Heart left ventricle (tissue), 16 donors: ENCODE data around the gene MRPL53. TPM values are rescaled to one million over a fixed set of nuclear protein-coding genes. Genes with fewer than 3 reads are reported as not detected.
A peak's percentile ranks its signal among the peaks of the same experiment; 100 is the strongest.

Experiments
- ATAC-seq, 4 donors: fragments of 200-7000 bp; cut with Tn5 transposase; one replicate each; pipeline ENCODE4 v1.9.1; 2020 to 2022; ENCODE audit warnings: moderate library complexity in 4 of 4, mild to moderate bottlenecking in 3 of 4, moderate number of reproducible peaks in 1 of 4
- DNase-seq, 5 donors: peaks; one replicate each; pipeline ENCODE4 v3.0.0-alpha.2; 2020
- H3K27ac ChIP-seq, 12 donors: fragments of 200-600 bp; sonication (generic) in 4 of 12; one replicate each; pipeline versions ENCODE4 v1.5.0 to v1.8.0; 2016 to 2022; ENCODE audit warnings: mild to moderate bottlenecking in 2 of 12
- H3K27me3 ChIP-seq, 9 donors: fragments of 200-600 bp; sonication (generic) in 2 of 9; one replicate each; pipeline versions ENCODE4 v1.5.1 to v1.8.0; 2016 to 2022; ENCODE audit warnings: mild to moderate bottlenecking in 3 of 9
- H3K36me3 ChIP-seq, 9 donors: fragments of 200-600 bp; sonication (generic) in 2 of 9; one replicate each; pipeline versions ENCODE4 v1.5.0 to v1.8.0; 2018 to 2022; ENCODE audit warnings: mild to moderate bottlenecking in 2 of 9
- H3K4me1 ChIP-seq, 12 donors: fragments of 200-600 bp; sonication (generic) in 4 of 12; one replicate each; pipeline versions ENCODE4 v1.5.0 to v1.8.0; 2016 to 2022; ENCODE audit warnings: mild to moderate bottlenecking in 3 of 12
- H3K4me3 ChIP-seq, 12 donors: fragments of 200-600 bp; sonication (generic) in 4 of 12; one replicate each; pipeline versions ENCODE4 v1.5.0 to v1.8.0; 2017 to 2022; ENCODE audit warnings: mild to moderate bottlenecking in 9 of 12, moderate library complexity in 4 of 12
- H3K9me3 ChIP-seq, 12 donors: fragments of 200-600 bp; sonication (generic) in 4 of 12; one replicate each; pipeline versions ENCODE4 v1.5.0 to v1.8.0; 2016 to 2022; ENCODE audit warnings: mild to moderate bottlenecking in 1 of 12
- CTCF ChIP-seq, 12 donors: fragments of 200-600 bp; sonication (generic) in 4 of 12; IDR thresholded peaks; one replicate each; pipeline versions ENCODE4 v1.5.0 to v1.8.0; 2018 to 2022; ENCODE audit warnings: antibody characterized with exemption in 12 of 12, mild to moderate bottlenecking in 5 of 12
- POLR2A ChIP-seq, 2 donors: fragments of 450-650 bp; IDR thresholded peaks; one replicate each; pipeline ENCODE4 v1.6.1; 2017; ENCODE audit warnings: antibody characterized with exemption in 2 of 2, mild to moderate bottlenecking in 2 of 2, moderate library complexity in 2 of 2
- WGBS, 4 donors: extraction: QIAGEN DNeasy Blood & Tissue Kit in 2 of 4; methylation state at CpG; one replicate each; pipeline versions ENCODE4 v1.1.5 to v1.1.7; 2013 to 2018; 5-methylcytosine and 5-hydroxymethylcytosine counted together
- intact Hi-C, 10 donors: fragments of 100-400 bp; cut with DNase I; formaldehyde crosslinking; loops; one replicate each; pipeline versions ENCODE4 v1.11.1 to v1.14.2; 2022
- long read RNA-seq, 3 donors: library from polyadenylated mRNA; unstranded; transcript quantifications; one replicate each; pipeline ENCODE4 v2.0.0, GENCODE V29; 2020 to 2021
- polyA plus RNA-seq, 2 donors: library from polyadenylated mRNA; stranded (reverse); fragments of 200-250 nt; gene quantifications; one replicate each; pipeline ENCODE4 v1.2.3, GENCODE V29; 2013
- total RNA-seq, 9 donors: library from RNA; depleted of rRNA in 2 of 9; stranded (reverse); fragments of >200 nt in 2 of 9; fragmentation: NEBNext Ultra II Directional in 3 of 9; extraction: Animal tissue kit (Norgen Biotek cat#: 25700) in 3 of 9; gene quantifications; one replicate each; pipeline versions ENCODE4 v1.1.0 to v1.2.4, GENCODE V29; 2016 to 2023
- donor health status: ischemic (EF 13 %, LVEDD 7.1; RV severe dilation, severe dysfunction).
- donor health status: healthy with polysubstance abuse.
- donor health status: DM: no; HTN: yes; CAD: no.
- donor health status: DM: no; HTN: no; CAD: no.
- donor health status: ischemic (EF 25% LVEDD 6.9; RV normal size, moderate dysfunction).
- donor health status: ischemic (EF 25% LVEDD 5.7; RV mildly dilated, moderate dysfunction).
- donor health status: healthy.
- donor health status: DM: yes; HTN: yes; CAD: no.
- donor health status: ischemic (EF 35%, LVEDD 5.7; RV mildly dilated, moderate dysfunction).
- donor health status: nonischemic (EF 11% LVEDD 7.7; RV severe dilation, severe dysfunction).
- donor health status: DM: yes; HTN: yes; CAD: no.
- donor health status: PGD.
- donor health status: ischemic (EF 29% LVEDD 5.4; RV normal size, mild dysfunction).
- donor health status: nonischemic (EF 23%, LVEDD 6.1; RV moderate dilation, normal function).

The MRPL53 gene
- total RNA-seq (100 to 1,000 TPM in 7 of 9 donors, 10 to 100 TPM in 2; 64.9 to 180 (median 140) TPM), polyA plus RNA-seq (100 to 1,000 TPM in 1 of 2 donors, 10 to 100 TPM in 1; 77.6 to 128 TPM)
- long read RNA-seq, donor 1, transcript MRPL53-201 (3 exons, 1,162 nt) = major isoform, 71 of 86 reads
- long read RNA-seq, donor 1, partial matches to known transcripts = 11 of 86 reads
- long read RNA-seq, donor 1, other reads (novel, unspliced or antisense) = 2 of 86 reads
- long read RNA-seq, donor 2, transcript MRPL53-201 (3 exons, 1,162 nt) = major isoform, 33 of 50 reads
- long read RNA-seq, donor 2, partial matches to known transcripts = 15 of 50 reads
- long read RNA-seq, donor 2, other reads (novel, unspliced or antisense) = 2 of 50 reads
- long read RNA-seq, donor 3, transcript MRPL53-201 (3 exons, 1,162 nt) = major isoform, 37 of 49 reads
- long read RNA-seq, donor 3, partial matches to known transcripts = 9 of 49 reads
- long read RNA-seq, donor 3, other reads (novel, unspliced or antisense) = 0 of 49 reads

- ATAC-seq = peak; percentile 91 to 97 (median 94)
- intact Hi-C loops = no loop called here
- H3K4me3 ChIP-seq = peak within 1 kb of the TSS; percentile 49 to 93 (median 74)
- H3K4me1 ChIP-seq = peaks cover 4 to 31% (median 21%) of the 10 kb centered on the region in 12 donors
- H3K9me3 ChIP-seq = no peaks in the 10 kb centered on the region
- peaks cover 0 to 31% (median 17%) of the 10 kb centered on the region in 9 donors for H3K36me3 ChIP-seq
- H3K27me3 ChIP-seq = no peaks in the 10 kb centered on the region
- DNase-seq = peak; percentile 95 to 98 (median 96)
- no peak for TF ChIP-seq CTCF (IDR thresholded peaks at IDR 0.05)
- TF ChIP-seq POLR2A (IDR thresholded peaks at IDR 0.05) = peak in 1 of 2 donors; percentile 88
- H3K27ac ChIP-seq = peak within 1 kb of the TSS; percentile 64 to 95 (median 89)
- 1% methylated on average over 51 to 66 of the region's 66 CpGs for whole genome bisulfite sequencing, 4 donors
These were observed at the start of gene MRPL53 for GRCh38 chr2:74472086-74472944. Gene MRPL53 (minus strand): TSS chr2:74472680. CDS start chr2:74472660, 20 bp downstream.

DNA sequence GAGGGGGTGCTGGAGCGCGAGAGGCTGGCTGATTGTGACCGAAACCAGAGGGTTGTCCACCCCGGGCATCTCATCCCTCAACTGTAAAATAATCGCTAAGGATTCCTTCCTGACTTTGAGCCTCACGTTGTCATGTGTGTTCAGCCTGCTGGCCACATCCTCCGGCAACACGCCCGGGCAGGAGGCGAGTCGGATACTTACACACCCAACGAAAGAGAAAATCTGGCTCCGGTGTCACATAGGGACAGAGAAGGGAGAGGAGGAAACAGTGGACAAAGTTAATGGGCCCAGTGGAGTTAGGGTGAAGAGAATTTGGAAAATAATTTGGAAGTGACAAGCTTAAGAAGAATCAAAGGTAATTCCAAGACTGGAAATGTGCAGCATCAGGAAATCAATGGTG, 44.2 kb upstream of the MRPL53 start:
- peaks cover 57 to 97% (median 93%) of the 10 kb centered on the region in 9 donors for H3K27me3 ChIP-seq

DNA sequence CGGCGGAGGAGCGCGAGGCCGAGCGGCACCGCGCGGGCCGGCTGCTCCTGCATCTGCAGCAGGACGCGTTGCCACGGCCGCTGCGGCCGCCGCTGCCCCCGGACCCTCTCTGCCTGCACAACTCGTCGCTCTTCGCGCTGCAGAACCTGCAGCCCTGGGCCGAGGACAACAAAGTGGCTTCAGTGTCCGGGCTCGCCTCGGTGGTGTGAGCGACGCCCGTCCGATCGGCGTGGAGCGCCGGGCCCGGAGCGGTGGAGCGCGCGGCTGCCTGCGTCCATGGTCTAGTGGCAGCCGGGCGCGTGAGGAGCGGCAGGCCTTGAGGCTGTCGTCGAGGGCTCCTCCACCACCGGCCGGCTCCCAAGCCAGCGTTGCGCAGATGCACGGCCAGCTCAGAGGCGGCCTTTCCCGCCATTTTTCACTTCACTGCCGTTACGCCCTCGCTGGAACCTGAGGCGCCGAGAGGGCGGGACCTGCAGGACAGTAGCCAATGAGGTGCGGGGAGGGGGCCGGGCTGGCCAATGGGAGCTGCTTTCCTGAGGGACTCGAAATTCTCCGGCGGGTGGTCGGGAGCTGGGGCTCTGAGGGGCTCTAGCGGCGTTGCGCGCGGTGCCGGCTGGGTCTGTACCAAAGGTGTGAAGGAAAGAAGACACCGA, 43.6 kb upstream of the MRPL53 start:
- ATAC-seq = peak in 3 of 4 donors; percentile 79 to 88 (median 86)
- 1 to 3% (median 2%) methylated on average over 15 to 72 of the region's 72 CpGs for WGBS, 4 donors
- no peaks in the 10 kb centered on the region for H3K9me3 ChIP-seq
- peaks cover 61 to 100% (median 99%) of the 10 kb centered on the region in 9 donors for H3K27me3 ChIP-seq
- H3K27ac ChIP-seq = no peak overlapping the region
- intact Hi-C loops = no loop called here
- peak; percentile 67 to 83 (median 75) for DNase-seq
- no peak for TF ChIP-seq POLR2A (IDR thresholded peaks at IDR 0.05)
- TF ChIP-seq CTCF (IDR thresholded peaks at IDR 0.05) = no peak
- no peaks in the 10 kb centered on the region for H3K36me3 ChIP-seq
- H3K4me1 ChIP-seq = peaks cover 0 to 38% (median 22%) of the 10 kb centered on the region in 12 donors
- H3K4me3 ChIP-seq = peak overlapping the region; percentile 18 to 58 (median 39)

More for the DNA sequence above, 44.2 kb upstream of the MRPL53 start:
- Histone ChIP-seq H3K27ac (no peak overlapping the region), H3K36me3 (no peaks in the 10 kb centered on the region), H3K4me1 (peaks cover 0 to 38% (median 22%) of the 10 kb centered on the region in 12 donors), H3K4me3 (peak overlapping the region in 11 of 12 donors; percentile 18 to 58 (median 40)), H3K9me3 (no peaks in the 10 kb centered on the region)
- DNase-seq (no peak), ATAC-seq (no peak)
- WGBS, 4 donors = 60 to 65% (median 63%) methylated on average over 13 of the region's 13 CpGs
- intact Hi-C loops = no loop called here
- TF ChIP-seq POLR2A (IDR thresholded peaks at IDR 0.05) = no peak
- no peak for TF ChIP-seq CTCF (IDR thresholded peaks at IDR 0.05)
